Mucosa of stomach (tissue), 1 donor: ENCODE data around the gene IGF2BP1.
"Not testable (repeated sequence)": the region's sequence is repeated elsewhere in the genome, so short reads cannot be mapped to it uniquely, and the experiment has no call there.

Source experiments
- H3K27me3 ChIP-seq: one replicate; pipeline ENCODE4 v1.7.0; 2013; ENCODE audit warnings: mild to moderate bottlenecking, low read length; ENCODE audit not compliant: control insufficient read depth, insufficient read depth
- H3K36me3 ChIP-seq: one replicate; pipeline ENCODE4 v1.7.0; 2013; ENCODE audit warnings: low read length; ENCODE audit not compliant: control insufficient read depth, insufficient read depth
- H3K4me1 ChIP-seq: one replicate; pipeline ENCODE4 v1.7.0; 2013; ENCODE audit warnings: mild to moderate bottlenecking, low read length; ENCODE audit not compliant: control insufficient read depth, insufficient read depth
- H3K4me3 ChIP-seq: one replicate; pipeline ENCODE4 v1.7.0; 2013; ENCODE audit warnings: low read length
- H3K9ac ChIP-seq: one replicate; pipeline ENCODE4 v1.7.0; 2013; ENCODE audit warnings: mild to moderate bottlenecking, low read length, moderate library complexity
- H3K9me3 ChIP-seq: one replicate; pipeline ENCODE4 v1.7.0; 2013; ENCODE audit warnings: mild to moderate bottlenecking, low read length, moderate library complexity; ENCODE audit not compliant: control insufficient read depth
- donor health status: Pancreatic carcinoma.

The IGF2BP1 gene

DNA sequence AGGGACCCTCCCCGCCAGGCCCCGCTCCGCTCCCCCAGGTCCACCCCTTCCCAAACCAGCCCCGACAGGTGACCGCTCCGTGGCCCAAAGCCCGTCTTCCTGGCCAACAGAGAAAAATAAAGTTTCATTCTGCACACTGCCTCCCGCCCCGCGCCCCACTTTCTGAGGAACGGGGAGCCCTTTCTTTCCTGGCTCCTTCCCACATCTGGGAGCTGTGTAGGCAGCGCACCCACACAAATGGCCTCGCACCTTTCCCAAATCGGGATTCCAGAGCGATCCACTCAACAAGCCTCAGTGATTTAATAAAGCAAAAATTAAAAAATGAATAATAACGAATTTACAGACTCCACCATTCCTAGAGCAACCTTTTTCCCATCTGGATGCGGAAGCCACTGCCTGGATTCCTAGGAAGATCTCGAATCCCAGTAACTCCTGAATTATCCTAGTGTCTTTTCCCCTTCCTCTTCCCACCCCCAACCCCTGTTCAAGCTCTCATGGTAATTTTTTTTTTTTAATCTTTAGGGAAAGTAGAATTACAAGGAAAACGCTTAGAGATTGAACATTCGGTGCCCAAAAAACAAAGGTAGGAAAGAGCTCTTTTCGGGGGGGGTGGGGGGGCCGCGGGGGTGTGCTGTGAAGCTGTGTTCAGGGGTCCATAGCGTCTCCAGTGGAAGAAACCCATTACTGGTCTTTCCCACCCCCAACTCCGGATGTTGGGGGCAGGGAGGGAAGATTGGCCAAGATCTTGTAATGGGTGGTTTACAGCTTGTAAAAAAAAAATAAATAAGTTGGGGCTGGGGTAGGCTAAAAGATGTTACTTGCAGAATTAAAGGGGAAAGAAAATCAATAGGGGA lies 1.6 kb downstream of the IGF2BP1 start:
- Histone ChIP-seq H3K4me3 (no peak overlapping the region), H3K9me3 (no peaks in the 10 kb centered on the region), H3K27me3 (peaks cover 95% of the 10 kb centered on the region), H3K9ac (no peak overlapping the region), H3K4me1 (peaks cover 23% of the 10 kb centered on the region), H3K36me3 (no peaks in the 10 kb centered on the region)

GRCh38 chr17:49000943-49001342 lies 3.8 kb downstream of the IGF2BP1 start:
- Histone ChIP-seq H3K27me3 (peaks cover 96% of the 10 kb centered on the region), H3K36me3 (no peaks in the 10 kb centered on the region), H3K9me3 (no peaks in the 10 kb centered on the region), H3K4me1 (peaks cover 23% of the 10 kb centered on the region), H3K9ac (no peak overlapping the region), H3K4me3 (no peak overlapping the region)

DNA sequence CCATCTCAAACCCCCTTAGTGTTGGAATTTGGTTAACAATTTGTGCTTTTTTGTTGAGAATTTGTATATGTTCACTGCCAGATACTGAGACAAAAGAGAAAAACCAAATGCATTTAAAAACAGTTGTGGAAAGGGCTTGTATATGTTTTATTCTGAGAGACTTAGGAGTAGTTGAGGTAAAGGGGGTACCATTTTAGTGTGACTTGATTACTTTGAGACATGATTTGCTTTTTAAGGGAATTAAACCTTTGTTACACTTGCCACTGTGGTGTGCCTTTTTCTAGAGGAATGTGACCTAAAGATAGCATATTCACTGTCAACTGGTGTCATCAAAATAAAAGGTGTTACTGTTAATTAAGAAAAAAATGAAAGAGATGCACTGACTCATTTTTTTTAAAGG lies 4.5 kb downstream of the IGF2BP1 start:
- peaks cover 96% of the 10 kb centered on the region for H3K27me3 ChIP-seq
- no peak overlapping the region for H3K4me3 ChIP-seq
- no peaks in the 10 kb centered on the region for H3K36me3 ChIP-seq
- H3K9me3 ChIP-seq, result no peaks in the 10 kb centered on the region
- peaks cover 16% of the 10 kb centered on the region for H3K4me1 ChIP-seq
- H3K9ac ChIP-seq, result no peak overlapping the region

DNA sequence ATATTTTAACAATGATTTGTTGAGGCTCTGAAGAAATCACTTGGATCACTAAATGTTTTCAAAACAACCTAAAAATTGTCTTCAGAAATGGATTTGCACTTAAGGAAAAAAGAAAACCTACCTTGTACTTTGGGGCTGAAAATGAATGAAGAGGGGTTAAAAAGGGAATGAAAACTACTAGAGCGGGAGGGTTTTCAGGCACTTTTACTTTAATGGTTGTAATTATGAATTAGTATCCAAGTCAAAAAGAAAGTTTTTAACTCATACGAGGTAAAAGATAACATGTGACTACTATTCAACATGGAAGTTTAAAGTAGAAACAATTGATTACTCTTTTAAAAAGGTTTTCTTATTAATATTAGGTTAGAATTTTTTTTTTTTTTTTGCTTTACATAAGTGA lies 5.1 kb downstream of the IGF2BP1 start:
- Histone ChIP-seq H3K27me3 (peaks cover 96% of the 10 kb centered on the region), H3K36me3 (no peaks in the 10 kb centered on the region), H3K4me3 (no peak overlapping the region), H3K4me1 (peaks cover 10% of the 10 kb centered on the region), H3K9me3 (no peaks in the 10 kb centered on the region), H3K9ac (no peak overlapping the region)

GRCh38 chr17:49002766-49003165 lies 5.6 kb downstream of the IGF2BP1 start:
- H3K27me3 ChIP-seq, result peaks cover 95% of the 10 kb centered on the region
- no peaks in the 10 kb centered on the region for H3K36me3 ChIP-seq
- no peaks in the 10 kb centered on the region for H3K9me3 ChIP-seq
- H3K4me1 ChIP-seq, result peaks cover 5% of the 10 kb centered on the region
- no peak overlapping the region for H3K9ac ChIP-seq
- no peak overlapping the region for H3K4me3 ChIP-seq

GRCh38 chr17:49003557-49004511 lies 6.6 kb downstream of the IGF2BP1 start:
- H3K36me3 ChIP-seq, result no peaks in the 10 kb centered on the region
- peaks cover 84% of the 10 kb centered on the region for H3K27me3 ChIP-seq
- H3K9ac ChIP-seq, result no peak overlapping the region
- no peak overlapping the region for H3K4me3 ChIP-seq
- no peaks in the 10 kb centered on the region for H3K4me1 ChIP-seq
- H3K9me3 ChIP-seq, result no peaks in the 10 kb centered on the region

- Histone ChIP-seq H3K4me1 (no peaks in the 10 kb centered on the region), H3K27me3 (peaks cover 72% of the 10 kb centered on the region), H3K9ac (no peak overlapping the region)
Observed at GRCh38 chr17:49005140-49005539, 8.0 kb downstream of the IGF2BP1 start.

GRCh38 chr17:49008908-49009307 lies 11.7 kb downstream of the IGF2BP1 start:
- not testable (repeated sequence) for H3K4me1 ChIP-seq, H3K4me3 ChIP-seq, H3K36me3 ChIP-seq, H3K9me3 ChIP-seq, H3K9ac ChIP-seq
- peaks cover 68% of the 10 kb centered on the region for H3K27me3 ChIP-seq

More at GRCh38 chr17:49005140-49005539, 8.0 kb downstream of the IGF2BP1 start:
- Histone ChIP-seq H3K9me3 (no peaks in the 10 kb centered on the region), H3K36me3 (no peaks in the 10 kb centered on the region), H3K4me3 (no peak overlapping the region)

GRCh38 chr17:49012769-49013255 lies 15.6 kb downstream of the IGF2BP1 start:
- Histone ChIP-seq H3K4me1 (peaks cover 4% of the 10 kb centered on the region), H3K9me3 (no peaks in the 10 kb centered on the region), H3K27me3 (peaks cover 53% of the 10 kb centered on the region), H3K4me3 (no peak overlapping the region), H3K36me3 (no peaks in the 10 kb centered on the region), H3K9ac (no peak overlapping the region)

- H3K36me3 ChIP-seq, result no peaks in the 10 kb centered on the region
- no peak overlapping the region for H3K4me3 ChIP-seq
- H3K27me3 ChIP-seq, result peaks cover 53% of the 10 kb centered on the region
- H3K9ac ChIP-seq, result no peak overlapping the region
- no peaks in the 10 kb centered on the region for H3K9me3 ChIP-seq
- H3K4me1 ChIP-seq, result peaks cover 4% of the 10 kb centered on the region
Observed at GRCh38 chr17:49013311-49014213, 16.4 kb downstream of the IGF2BP1 start.

DNA sequence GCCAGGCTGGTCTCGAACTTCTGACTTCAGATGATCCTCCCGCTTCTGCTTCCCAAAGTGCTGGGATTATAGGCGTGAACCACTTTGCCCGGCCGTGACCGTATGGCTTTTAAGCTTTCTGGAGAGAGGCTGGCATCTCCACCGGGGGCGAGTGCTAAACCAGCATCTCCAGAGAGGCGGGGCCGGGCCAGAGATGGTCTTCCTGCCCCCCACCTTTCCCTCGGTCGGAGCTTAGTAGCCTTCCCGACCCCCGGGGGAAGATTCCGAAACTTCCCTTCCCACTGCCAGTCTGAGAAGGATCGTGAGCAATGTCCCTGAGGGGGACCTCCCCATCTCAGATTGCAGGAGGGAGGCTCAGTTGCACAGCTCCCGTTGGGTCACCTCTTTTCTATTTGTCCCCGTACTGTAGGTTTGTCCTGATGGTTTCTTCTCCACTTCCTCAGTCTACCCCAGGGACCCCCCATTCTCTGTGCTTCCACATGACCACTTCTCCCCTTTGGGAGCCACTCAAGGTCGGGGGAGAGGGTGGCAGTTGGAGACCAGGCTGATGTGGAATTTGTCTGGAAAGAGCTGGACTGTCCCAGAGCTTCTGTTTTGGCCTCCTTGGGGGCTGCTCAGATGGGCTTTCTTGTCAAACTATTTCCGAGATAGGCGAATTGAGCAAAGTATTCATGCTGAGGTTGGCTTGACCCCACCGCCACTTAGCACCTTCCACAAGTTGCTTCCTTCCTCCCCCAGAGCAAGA lies 18.2 kb downstream of the IGF2BP1 start:
- Histone ChIP-seq H3K9ac (no peak overlapping the region), H3K27me3 (peaks cover 58% of the 10 kb centered on the region)

More for the DNA sequence above, 18.2 kb downstream of the IGF2BP1 start:
- Histone ChIP-seq H3K9me3 (no peaks in the 10 kb centered on the region), H3K4me1 (peaks cover 4% of the 10 kb centered on the region), H3K4me3 (no peak overlapping the region), H3K36me3 (no peaks in the 10 kb centered on the region)
